SJSA1 (cell line): ENCODE results near the gene PRKN. TPM values are rescaled to one million over a fixed set of nuclear protein-coding genes. Genes with fewer than 3 reads are reported as not detected.

ENCODE experiments used
- DNase-seq, 2 experiments: peaks; one replicate each; pipeline ENCODE4 v3.0.0-alpha.2; 2015 to 2020; ENCODE audit warnings: low spot score in 2 of 2, low read depth in 1 of 2
- H3K27ac ChIP-seq: fragments of 250-450 bp; sonication (Bioruptor Pico); 2 replicates; pipeline ENCODE4 v1.5.1; 2020; ENCODE audit warnings: mild to moderate bottlenecking, moderate library complexity
- H3K27me3 ChIP-seq: fragments of 250-450 bp; sonication (Bioruptor Pico); replicated peaks from 2 replicates; pipeline ENCODE4 v1.5.1; 2020; ENCODE audit warnings: mild to moderate bottlenecking, moderate library complexity
- H3K36me3 ChIP-seq: fragments of 250-450 bp; sonication (Bioruptor Pico); 2 replicates; pipeline ENCODE4 v1.5.1; 2020; ENCODE audit warnings: mild to moderate bottlenecking
- H3K4me1 ChIP-seq: fragments of 250-450 bp; sonication (Bioruptor Pico); replicated peaks from 2 replicates; pipeline ENCODE4 v1.6.1; 2021; ENCODE audit warnings: mild to moderate bottlenecking
- H3K4me3 ChIP-seq: fragments of 250-450 bp; sonication (Bioruptor Pico); 2 replicates; pipeline ENCODE4 v1.5.1; 2020; ENCODE audit warnings: mild to moderate bottlenecking
- H3K9me3 ChIP-seq: fragments of 250-450 bp; sonication (Bioruptor Pico); replicated peaks from 2 replicates; pipeline ENCODE4 v1.5.1; 2020; ENCODE audit warnings: mild to moderate bottlenecking
- total RNA-seq: library from RNA; depleted of rRNA; stranded (reverse); fragments of >200 nt; shearing (Covaris generic); gene quantifications from 2 replicates; pipeline ENCODE4 v1.2.3, GENCODE V29; 2014

Gene PRKN
- total RNA-seq, 1 experiment from 2014 or later = not detected

DNA sequence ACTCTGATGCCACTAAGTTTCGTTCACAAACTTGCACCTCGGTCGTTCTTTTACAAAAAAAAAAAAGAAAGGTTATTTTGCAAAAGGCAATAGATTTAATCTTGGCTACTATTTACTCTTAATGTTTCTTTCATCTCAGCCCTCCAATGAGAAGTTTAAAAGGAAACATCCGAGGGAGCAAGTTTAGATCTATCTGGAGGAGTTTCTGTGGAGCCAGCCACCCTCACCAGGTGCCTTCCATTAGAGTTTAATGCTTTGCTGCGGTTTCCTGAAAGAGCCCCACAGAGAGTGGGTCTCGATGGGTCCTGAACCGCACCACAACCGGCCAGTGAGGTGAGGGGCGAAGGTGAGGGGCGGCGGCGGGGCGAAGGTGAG is 632 bp downstream of the PRKN start:
- Histone ChIP-seq H3K27ac (no peak overlapping the region), H3K4me3 (peak overlapping the region; percentile 75), H3K4me1 (no peaks in the 10 kb centered on the region), H3K27me3 (no peaks in the 10 kb centered on the region; the same call in 1 of the 2 replicates), H3K36me3 (no peaks in the 10 kb centered on the region), H3K9me3 (no peaks in the 10 kb centered on the region)
- no peak for DNase-seq

DNA sequence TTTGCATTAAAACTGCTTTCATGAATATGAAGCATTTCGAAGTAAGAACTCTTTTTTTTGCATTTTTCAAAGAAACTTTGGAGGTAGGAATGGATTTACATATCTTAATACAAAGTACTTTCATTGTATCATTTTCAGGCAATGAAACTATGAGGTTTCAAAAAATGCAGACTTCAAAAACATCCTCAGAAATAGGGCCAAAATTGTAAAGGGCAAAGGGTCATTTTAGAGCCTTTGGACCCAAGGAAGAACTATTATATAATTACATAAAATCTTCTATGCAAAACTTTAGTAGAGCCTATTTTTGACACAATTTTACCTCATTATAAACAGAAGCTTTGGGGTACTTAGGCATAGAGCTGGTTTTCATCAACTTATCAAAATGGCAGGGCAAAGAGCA is 4.9 kb downstream of the PRKN start:
- Histone ChIP-seq H3K9me3 (no peaks in the 10 kb centered on the region), H3K27me3 (no peaks in the 10 kb centered on the region; the same call in 1 of the 2 replicates), H3K4me1 (no peaks in the 10 kb centered on the region), H3K27ac (no peak overlapping the region), H3K4me3 (no peak overlapping the region), H3K36me3 (no peaks in the 10 kb centered on the region)
- DNase-seq = no peak

DNA sequence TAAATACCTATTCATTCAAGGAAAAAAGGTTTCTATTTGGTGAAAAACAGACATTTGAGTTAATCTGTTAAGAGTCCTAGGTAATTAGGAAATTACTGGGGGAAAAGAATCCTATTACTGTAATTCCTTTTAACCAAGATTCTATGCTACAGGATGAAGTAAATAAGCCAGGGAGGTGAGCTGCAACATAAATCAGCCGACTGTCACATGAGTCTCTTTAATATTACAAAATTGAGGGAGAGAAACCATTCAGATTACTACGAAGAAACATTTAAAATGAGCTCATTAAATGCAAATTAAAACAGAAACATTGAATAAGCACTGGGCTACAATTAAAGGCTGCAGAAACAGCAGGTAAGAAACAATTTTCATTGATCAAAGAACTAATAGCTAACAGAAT is 5.3 kb downstream of the PRKN start:
- no peaks in the 10 kb centered on the region for H3K4me1 ChIP-seq
- no peaks in the 10 kb centered on the region for H3K36me3 ChIP-seq
- H3K9me3 ChIP-seq = no peaks in the 10 kb centered on the region
- H3K27me3 ChIP-seq = no peaks in the 10 kb centered on the region; the same call in 1 of the 2 replicates
- H3K27ac ChIP-seq = no peak overlapping the region
- no peak overlapping the region for H3K4me3 ChIP-seq
- DNase-seq = no peak

DNA sequence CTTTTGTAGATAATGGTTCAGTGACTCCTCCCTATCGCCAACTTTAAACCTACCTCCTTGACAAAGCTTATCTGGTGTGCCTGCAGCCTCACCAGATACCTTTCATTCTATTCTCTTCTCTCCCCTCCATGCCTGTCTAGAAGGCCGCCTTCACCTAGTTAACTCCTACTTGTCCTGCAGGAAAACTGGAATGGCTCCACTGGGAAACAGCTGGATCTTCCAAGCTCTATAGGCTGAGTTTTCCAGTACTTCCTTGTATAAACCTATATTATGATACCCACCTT is 6.2 kb downstream of the PRKN start:
- Histone ChIP-seq H3K36me3 (no peaks in the 10 kb centered on the region), H3K4me3 (no peak overlapping the region), H3K27me3 (no peaks in the 10 kb centered on the region; the same call in 1 of the 2 replicates), H3K27ac (no peak overlapping the region), H3K9me3 (no peaks in the 10 kb centered on the region; the same call in 1 of the 2 replicates), H3K4me1 (no peaks in the 10 kb centered on the region)
- no peak for DNase-seq

DNA sequence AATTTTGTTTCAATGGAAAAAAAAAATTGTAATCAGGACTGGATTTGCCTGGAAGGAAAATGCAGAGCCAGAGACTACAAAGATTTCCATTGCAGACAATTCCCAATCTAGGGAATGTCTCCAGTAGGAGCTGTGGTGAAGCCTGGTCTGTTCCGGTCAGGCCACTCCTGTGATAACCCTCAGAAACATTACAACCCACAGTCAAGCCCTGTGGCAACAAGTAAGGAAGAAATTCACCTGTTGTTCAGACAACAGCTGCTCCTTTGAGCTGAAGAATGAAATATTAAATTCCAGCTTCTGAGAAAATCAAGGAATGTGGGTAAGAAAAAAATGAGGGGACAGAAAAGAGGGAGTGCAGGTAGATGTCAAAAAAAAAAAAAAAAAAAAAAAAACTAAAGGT is 8.0 kb downstream of the PRKN start:
- no peak overlapping the region for H3K4me3 ChIP-seq
- H3K4me1 ChIP-seq = no peaks in the 10 kb centered on the region
- DNase-seq = no peak
- H3K9me3 ChIP-seq = no peaks in the 10 kb centered on the region; the same call in 1 of the 2 replicates
- H3K27ac ChIP-seq = no peak overlapping the region
- no peaks in the 10 kb centered on the region for H3K36me3 ChIP-seq
- no peaks in the 10 kb centered on the region; the same call in 1 of the 2 replicates for H3K27me3 ChIP-seq

DNA sequence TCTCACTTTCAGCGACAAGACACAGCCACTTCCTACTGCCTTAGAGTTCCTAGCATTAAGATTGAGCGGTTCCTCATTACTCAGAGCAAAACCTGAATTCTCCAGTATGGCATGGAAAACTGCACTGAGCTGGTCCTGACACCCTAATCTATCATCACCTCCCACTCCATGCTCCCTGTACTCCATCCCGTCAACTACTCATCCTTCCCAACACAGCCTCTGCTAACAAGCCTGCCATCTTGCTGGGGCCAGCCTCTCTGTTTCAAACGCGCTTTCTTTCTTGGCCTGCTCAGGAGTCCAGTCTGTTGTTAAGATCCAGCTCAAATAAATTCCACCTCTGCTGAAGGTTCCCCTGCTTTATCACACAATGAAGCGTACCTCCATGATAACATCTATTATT is 12.0 kb downstream of the PRKN start:
- Histone ChIP-seq H3K27ac (no peak overlapping the region), H3K36me3 (no peaks in the 10 kb centered on the region), H3K4me1 (no peaks in the 10 kb centered on the region), H3K9me3 (no peaks in the 10 kb centered on the region; the same call in 1 of the 2 replicates), H3K4me3 (no peak overlapping the region), H3K27me3 (no peaks in the 10 kb centered on the region)
- no peak for DNase-seq

DNA sequence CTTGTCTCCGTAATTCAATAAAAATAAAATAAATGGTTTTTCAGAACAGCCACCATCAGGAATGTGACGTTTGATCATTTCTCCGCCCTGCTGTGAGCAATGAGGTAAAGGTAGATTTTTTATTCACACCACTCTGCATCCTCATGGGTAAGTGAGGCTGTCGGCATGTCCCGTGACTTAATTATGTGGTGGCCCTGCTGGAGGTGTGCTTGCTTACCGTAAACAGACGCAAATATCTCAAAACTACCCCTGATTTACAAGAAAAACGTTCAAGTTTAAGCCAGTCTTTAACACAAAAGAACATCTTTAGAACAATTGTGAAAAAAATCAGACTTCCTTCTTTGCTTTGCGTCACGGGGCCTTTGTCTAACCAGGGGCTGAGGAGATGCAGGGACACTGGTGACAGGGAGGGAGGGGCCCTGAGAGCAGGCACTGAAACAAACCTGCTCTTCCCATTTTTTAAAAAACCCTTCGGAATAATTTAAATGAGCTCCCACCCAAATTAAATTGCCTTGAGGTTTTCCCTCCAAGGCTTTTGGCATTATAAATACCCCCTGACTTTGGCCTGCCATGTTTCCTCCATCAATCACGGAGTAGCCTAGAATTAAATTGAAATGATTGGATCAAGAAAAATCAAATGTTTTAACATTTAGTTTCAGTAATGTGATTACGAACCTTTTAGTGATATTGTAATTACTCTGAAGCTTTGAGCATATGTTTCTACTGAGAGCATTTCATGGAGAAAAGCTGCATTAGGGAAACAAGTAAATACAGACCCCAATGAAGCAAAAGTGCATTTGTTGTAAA is 13.4 kb downstream of the PRKN start:
- no peak overlapping the region for H3K27ac ChIP-seq
- no peak for DNase-seq
- H3K27me3 ChIP-seq = no peaks in the 10 kb centered on the region
- H3K36me3 ChIP-seq = no peaks in the 10 kb centered on the region
- no peaks in the 10 kb centered on the region; the same call in 1 of the 2 replicates for H3K9me3 ChIP-seq
- H3K4me1 ChIP-seq = no peaks in the 10 kb centered on the region
- no peak overlapping the region for H3K4me3 ChIP-seq

DNA sequence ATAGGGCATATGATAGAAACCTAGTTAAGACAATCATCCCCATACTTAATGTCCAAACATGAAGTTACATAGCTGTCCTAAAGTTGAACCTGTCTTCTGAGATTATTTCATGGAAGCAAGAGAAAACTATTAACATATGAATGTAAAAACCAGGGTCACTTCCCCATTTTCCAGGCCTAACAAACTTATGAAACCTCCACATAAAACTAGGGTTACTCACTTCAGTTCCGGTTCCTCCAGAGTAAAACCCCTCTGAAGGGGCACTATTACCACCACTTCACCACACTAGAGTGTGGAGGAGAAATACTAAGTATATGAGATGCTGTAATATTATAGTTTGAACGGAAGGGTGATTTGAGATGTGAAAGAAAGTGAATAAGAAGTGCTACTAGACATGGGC is 14.9 kb downstream of the PRKN start:
- no peak overlapping the region for H3K4me3 ChIP-seq
- no peak for DNase-seq
- no peaks in the 10 kb centered on the region for H3K36me3 ChIP-seq
- H3K9me3 ChIP-seq = no peaks in the 10 kb centered on the region; the same call in 1 of the 2 replicates
- H3K4me1 ChIP-seq = no peaks in the 10 kb centered on the region
- H3K27ac ChIP-seq = no peak overlapping the region
- no peaks in the 10 kb centered on the region for H3K27me3 ChIP-seq

DNA sequence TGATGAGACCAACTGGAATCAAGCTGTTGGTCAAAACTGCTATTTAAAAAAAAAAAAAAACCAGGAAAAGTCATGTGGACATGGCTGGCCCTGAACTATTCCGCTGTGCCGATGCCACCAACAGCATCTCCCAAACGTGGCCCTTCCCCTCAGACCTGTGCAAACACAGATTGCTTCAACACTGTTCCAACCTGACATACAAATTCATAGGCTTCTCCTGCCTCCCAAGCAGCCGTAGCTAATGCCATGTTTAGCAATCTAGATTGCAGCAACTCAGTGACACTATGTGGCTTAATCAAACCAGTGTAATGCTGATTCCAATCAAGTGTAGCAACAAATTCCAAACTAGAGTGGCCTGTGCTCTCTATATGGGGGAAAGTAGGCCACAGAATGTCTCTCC is 16.2 kb downstream of the PRKN start:
- Histone ChIP-seq H3K9me3 (no peaks in the 10 kb centered on the region; the same call in 1 of the 2 replicates), H3K36me3 (no peaks in the 10 kb centered on the region), H3K27ac (no peak overlapping the region), H3K4me1 (no peaks in the 10 kb centered on the region), H3K27me3 (no peaks in the 10 kb centered on the region), H3K4me3 (no peak overlapping the region)
- DNase-seq = no peak

DNA sequence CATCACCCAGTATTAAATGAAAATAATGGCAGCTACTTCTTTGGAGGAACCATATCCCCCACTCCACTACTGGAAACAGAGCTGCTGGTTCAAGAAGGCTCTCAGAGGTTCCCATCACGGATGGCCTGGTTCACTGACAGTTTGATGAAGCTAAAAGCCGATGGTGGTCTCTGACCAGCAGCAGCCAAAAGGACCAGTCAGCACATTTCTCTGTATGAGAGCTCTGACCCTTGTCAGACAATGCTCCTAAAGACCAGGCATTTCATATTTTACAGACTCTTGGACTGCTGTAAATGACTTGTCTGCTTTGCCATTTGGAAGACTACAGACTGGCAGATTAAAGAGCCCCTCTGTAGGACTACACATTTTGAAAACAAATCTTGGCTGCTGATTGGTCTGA is 16.6 kb downstream of the PRKN start:
- H3K27me3 ChIP-seq = no peaks in the 10 kb centered on the region
- H3K9me3 ChIP-seq = no peaks in the 10 kb centered on the region
- no peaks in the 10 kb centered on the region for H3K36me3 ChIP-seq
- H3K27ac ChIP-seq = no peak overlapping the region
- no peak for DNase-seq
- no peak overlapping the region for H3K4me3 ChIP-seq
- no peaks in the 10 kb centered on the region for H3K4me1 ChIP-seq

DNA sequence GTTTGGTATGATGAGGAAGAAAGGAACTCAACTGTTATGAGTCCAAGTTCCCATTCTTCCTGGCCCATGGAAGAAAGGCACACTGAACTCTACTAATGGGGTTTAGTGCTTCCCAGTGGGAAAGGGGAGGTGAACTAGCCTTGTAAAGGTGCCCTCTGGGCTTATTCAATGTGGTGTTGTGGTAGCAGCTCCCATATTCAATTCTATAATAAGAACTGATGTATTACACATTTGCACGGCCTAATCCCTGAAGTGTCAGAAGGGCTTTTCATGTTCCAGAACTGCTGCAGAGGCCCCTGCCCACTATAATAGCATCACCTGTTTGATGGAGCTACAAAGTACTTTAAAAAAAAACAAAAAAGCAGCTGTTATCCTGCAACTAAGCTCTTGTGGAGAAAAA is 17.1 kb downstream of the PRKN start:
- Histone ChIP-seq H3K4me3 (no peak overlapping the region), H3K27ac (no peak overlapping the region), H3K4me1 (no peaks in the 10 kb centered on the region), H3K27me3 (no peaks in the 10 kb centered on the region), H3K9me3 (no peaks in the 10 kb centered on the region), H3K36me3 (no peaks in the 10 kb centered on the region)
- DNase-seq = no peak

DNA sequence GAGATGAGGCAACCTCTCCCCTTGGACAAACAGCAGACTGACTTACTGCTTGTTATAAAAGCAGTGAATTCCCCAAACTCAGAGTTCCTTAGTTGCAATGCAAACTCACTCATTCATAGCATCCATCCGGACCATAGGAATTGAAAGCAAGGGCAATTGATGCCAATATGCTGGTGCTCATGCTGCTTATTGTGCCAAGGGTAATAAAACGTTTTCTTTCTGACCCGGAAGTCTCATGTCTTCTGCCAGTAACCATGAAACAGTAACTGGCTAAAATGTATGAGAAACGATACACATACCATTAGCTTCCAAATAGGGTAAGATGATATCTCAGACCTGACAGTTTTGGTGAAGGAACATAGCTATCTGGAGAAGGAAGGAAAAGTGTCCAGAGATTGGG is 18.1 kb downstream of the PRKN start:
- Histone ChIP-seq H3K9me3 (no peaks in the 10 kb centered on the region; the same call in 1 of the 2 replicates), H3K36me3 (no peaks in the 10 kb centered on the region), H3K27me3 (no peaks in the 10 kb centered on the region), H3K4me3 (no peak overlapping the region), H3K4me1 (no peaks in the 10 kb centered on the region), H3K27ac (no peak overlapping the region)
- no peak for DNase-seq

DNA sequence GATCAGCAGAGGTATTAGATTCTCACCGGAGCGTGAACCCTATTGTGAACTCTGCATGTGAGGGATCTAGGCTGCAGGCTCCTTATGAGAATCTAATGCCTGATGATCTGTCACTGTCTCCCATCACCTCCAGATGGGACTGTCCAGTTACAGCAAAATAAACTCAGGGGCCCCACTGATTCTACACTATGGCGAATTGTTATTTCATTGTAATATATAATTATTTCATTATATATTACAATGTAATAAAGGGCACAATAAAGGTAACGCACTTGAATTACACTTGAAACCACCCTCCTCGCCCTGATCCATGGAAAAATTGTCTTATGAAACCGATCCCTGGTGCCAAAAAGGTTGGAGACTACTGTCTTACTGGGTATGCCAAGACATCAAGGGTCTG is 18.6 kb downstream of the PRKN start:
- no peaks in the 10 kb centered on the region; the same call in 1 of the 2 replicates for H3K9me3 ChIP-seq
- no peak overlapping the region for H3K27ac ChIP-seq
- no peak overlapping the region for H3K4me3 ChIP-seq
- H3K27me3 ChIP-seq = no peaks in the 10 kb centered on the region
- no peak for DNase-seq
- H3K4me1 ChIP-seq = no peaks in the 10 kb centered on the region
- H3K36me3 ChIP-seq = no peaks in the 10 kb centered on the region

DNA sequence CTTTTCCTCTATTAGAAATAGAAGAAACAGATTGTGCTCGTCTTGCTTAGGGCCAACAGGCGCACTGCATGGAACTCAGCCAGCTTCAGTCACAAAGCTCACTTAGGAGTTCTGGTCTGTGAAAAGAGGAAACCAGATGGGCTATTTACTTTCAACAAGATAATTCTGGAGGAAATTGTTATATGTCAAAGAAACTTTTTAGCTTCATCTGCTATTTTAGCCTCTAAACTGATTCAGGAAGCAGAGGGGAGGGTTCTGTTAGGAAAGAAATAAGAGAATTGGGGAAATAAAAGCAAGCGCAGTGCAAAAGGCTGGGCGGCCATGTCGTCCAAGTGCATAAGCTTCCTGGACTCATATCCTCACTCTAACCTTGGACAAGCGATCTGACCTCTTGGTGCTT is 21.3 kb downstream of the PRKN start:
- H3K27me3 ChIP-seq = no peaks in the 10 kb centered on the region
- no peak overlapping the region for H3K27ac ChIP-seq
- no peaks in the 10 kb centered on the region for H3K36me3 ChIP-seq
- no peaks in the 10 kb centered on the region for H3K4me1 ChIP-seq
- no peak overlapping the region for H3K4me3 ChIP-seq
- DNase-seq = no peak
- no peaks in the 10 kb centered on the region; the same call in 1 of the 2 replicates for H3K9me3 ChIP-seq

DNA sequence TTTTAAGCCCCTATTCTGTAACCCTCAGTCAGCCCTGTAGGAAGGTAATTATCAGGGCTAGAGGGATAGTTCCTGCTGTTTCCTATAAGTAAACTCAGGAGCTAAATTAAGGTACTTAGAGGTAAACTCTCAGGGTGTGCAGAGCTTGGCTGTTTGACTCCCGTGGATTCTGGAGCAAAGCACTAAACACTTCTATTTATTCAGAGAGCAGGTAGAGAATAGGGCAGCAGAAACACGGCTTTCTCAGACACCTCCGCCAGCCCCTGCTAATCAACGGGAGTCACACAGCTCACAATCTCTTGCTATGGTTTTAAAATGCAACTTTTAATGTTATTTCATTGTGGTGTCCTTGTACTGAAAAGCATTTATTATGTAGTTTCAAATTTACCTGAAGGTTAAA is 21.8 kb downstream of the PRKN start:
- Histone ChIP-seq H3K36me3 (no peaks in the 10 kb centered on the region), H3K27me3 (no peaks in the 10 kb centered on the region), H3K27ac (no peak overlapping the region), H3K4me3 (no peak overlapping the region), H3K4me1 (no peaks in the 10 kb centered on the region), H3K9me3 (no peaks in the 10 kb centered on the region; the same call in 1 of the 2 replicates)
- no peak for DNase-seq
